ENCODE data around the gene CDYL2.

DNA sequence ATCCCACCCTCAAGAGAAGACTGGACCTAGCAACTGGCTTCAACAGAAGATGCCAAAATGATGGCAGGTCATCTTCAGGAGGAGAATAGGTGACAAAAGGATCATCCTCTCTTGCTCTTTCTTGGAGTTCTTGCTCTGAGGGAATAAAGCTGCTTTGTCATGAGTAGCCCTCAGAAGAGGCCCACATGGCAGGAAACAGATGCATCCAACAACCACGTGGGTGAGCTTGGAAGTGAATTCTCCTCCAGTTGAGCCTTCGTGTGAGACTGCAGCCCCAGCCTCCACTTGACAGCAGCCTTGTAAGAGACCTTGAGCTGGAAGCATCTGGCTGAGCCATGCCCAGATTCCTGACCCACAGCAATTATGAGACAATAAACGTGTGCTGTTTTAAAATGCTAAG is 176.1 kb downstream of the CDYL2 start:
- TF ChIP-seq, protein P1, sequence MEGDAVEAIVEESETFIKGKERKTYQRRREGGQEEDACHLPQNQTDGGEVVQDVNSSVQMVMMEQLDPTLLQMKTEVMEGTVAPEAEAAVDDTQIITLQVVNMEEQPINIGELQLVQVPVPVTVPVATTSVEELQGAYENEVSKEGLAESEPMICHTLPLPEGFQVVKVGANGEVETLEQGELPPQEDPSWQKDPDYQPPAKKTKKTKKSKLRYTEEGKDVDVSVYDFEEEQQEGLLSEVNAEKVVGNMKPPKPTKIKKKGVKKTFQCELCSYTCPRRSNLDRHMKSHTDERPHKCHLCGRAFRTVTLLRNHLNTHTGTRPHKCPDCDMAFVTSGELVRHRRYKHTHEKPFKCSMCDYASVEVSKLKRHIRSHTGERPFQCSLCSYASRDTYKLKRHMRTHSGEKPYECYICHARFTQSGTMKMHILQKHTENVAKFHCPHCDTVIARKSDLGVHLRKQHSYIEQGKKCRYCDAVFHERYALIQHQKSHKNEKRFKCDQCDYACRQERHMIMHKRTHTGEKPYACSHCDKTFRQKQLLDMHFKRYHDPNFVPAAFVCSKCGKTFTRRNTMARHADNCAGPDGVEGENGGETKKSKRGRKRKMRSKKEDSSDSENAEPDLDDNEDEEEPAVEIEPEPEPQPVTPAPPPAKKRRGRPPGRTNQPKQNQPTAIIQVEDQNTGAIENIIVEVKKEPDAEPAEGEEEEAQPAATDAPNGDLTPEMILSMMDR (IDR thresholded peaks at IDR 0.05; ENCODE audit: low read depth, low read length) = no peak
- no peak for TF ChIP-seq EZH2phosphoT487 (IDR thresholded peaks at IDR 0.05; ENCODE audit: low read depth)
